Stimulated activated CD8-positive, alpha-beta memory T cell treated with anti-CD3 and anti-CD28 coated beads, Interleukin-7, amount 100 ng/mL, for 4 hours (primary cell): ENCODE measurements around the gene C11orf21.

Source experiments
- DNase-seq, 2 donors: peaks; one replicate each; pipeline ENCODE4 v3.0.0-alpha.2; 2020; ENCODE audit warnings: low read depth in 2 of 2

The C11orf21 gene

GRCh38 chr11:2271327-2272227, 30.1 kb downstream of the C11orf21 start:
- DNase-seq = no peak

DNA sequence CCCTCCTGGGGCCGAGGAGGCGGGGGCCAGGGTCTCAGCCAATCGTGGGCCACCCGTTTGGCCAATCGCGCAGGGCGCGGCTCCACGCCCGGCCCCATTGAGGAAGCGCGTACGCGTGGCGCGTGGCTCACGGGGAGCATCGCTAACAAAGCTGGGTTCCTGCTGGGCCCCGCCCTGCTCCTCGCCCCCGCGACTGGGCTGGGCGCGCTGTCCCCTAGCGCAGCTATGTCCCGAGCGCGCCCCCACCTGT, 30.7 kb downstream of the C11orf21 start:
- peak; percentile 48 to 78 for DNase-seq

DNA sequence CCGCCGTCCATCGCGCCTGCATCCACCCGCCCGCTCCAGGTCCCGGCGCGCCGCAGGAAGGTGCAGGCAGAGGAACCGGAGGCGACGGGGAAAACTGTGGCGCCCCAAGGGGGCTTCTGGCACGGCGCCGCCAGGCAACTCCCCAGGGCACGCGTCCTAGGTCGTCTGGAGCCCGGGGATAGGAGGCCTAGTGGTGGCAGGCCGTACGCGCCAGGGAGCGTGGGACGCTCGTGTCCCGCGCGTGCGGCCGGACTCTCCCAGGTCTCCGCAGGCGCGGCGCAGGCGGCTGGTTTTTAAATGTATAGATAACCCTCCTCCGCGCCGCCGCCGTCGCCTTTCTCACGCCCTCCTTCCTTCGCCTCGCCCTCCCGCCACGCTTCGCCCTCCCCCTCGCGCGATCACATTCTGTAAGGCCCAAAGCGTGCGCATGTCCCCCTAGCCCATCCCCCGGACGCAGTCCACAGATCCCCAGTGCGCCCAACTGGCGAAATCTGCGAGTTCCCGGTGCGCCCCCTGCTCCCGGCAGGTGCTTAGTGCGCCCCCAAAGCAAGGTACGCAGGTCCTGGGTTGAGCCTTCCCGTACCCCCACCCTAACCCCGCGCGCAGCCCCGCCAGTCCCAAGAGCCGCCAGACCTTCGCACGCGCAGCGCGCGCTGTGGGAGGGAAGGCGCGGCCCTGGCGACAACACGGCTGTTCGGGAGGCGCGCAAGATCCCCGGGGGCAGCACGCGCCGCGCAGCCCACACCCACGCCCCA, 31.2 kb downstream of the C11orf21 start, which contains the start of gene ASCL2:
Gene ASCL2 (minus strand): TSS at position 267 of the 755 bp plus-strand sequence. CDS start 256 bp downstream, at position 11.
- DNase-seq = no peak

DNA sequence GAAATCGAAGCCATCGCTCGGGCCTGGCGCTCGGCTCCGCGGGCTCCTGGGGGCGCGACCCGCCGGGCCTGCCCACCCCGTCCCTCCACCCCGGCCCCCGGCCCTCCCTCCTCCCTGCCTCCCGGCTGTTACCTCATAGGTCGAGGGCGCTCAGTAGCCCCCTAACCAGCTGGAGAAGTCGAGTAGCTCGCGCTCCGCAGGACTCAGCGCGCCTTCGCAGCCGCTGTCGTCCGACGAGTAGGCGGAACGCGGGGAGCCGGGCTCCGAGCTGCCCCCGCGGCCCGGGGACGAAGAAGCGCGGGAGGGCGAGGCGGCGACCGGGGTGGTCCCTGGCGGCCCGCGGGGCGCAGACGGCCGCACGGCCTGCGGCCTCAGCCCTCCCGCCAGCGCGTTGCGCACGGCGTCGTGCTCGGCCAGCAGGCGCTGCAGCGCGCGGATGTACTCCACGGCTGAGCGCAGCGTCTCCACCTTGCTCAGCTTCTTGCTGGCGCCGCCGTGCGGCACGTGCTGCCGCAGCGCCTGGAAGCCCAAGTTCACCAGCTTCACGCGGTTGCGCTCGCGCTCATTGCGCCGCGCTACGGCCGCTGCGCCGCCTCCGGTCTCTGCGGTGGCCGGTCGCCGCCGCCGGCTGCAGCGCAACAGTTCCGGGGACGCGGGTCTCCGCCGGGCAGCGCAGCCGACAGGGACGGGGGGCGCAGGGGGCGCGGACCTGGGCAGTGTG, 32.0 kb downstream of the C11orf21 start:
- DNase-seq = peak in 1 of 2 donors; percentile 35

- peak; percentile 76 to 88 for DNase-seq
These were observed 32.8 kb downstream of the C11orf21 start for GRCh38 chr11:2268729-2269600.

DNA sequence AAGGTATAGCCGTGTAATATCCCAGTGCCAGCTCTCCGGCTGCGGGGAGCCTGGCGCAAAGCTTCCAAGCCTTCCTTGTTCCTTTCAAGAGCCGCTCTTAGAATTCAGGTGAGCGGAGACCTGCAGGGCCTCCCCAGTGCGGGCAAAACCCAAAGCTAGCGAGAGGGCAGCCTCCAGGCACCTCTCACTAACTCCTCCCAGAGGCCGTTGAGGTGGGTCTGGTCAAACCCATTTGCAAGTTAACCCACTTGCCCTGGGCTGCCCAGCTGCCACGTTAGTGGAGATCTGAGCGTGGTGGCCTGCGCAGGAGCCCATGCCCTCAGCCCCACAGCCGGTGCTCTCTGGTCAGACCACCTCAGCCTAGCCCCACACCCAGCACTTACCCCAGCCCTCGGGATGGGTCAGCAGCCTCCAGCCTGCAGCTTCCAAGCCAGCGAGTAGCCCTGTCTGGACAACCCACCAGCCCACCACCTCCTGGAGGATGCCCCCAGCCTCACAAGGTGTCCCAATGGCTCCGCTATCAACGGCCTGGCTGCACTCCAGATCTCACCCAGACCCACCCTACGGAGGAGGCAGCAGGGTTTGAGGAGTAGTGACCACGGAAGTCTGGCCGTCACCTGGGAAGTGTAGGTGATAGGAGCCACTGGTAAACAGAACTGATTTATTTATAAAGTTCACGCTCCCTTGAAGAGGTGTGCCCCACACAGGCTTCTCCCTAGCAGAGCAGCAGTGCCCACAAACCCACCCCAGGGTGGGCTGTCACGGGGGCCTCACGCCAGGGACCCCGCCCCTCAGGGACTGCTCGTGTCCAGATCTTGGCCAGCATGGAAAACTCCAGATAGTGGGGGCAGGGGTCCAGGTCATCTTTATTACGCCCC, 33.6 kb downstream of the C11orf21 start:
- no peak for DNase-seq

DNA sequence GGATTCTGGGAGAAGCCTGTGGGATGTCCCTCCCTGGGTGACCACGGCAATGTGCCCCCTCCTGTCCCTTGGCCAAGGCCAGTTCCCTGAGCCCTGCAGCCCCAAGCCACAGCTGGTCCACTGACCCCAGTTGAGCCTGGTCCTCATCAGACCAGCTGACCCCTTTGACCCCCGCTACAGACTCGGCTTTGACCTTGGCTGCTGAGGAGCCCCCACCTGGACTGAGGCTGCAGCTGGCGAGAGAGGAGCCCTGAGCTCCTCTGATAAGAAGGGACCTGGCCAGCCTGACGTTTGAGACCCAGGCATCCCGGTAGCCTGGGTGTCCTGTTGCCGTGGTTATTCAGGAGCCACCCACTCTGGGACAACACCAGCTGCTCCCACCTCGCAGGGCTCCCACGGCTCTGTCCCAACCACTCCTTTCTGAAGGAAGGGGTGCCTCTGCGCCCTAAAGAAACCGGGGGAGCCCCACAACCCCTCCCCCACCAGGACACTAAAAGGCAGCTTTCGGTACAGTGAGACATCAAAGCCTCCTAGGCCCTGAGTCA, 34.3 kb downstream of the C11orf21 start:
- DNase-seq = no peak

DNA sequence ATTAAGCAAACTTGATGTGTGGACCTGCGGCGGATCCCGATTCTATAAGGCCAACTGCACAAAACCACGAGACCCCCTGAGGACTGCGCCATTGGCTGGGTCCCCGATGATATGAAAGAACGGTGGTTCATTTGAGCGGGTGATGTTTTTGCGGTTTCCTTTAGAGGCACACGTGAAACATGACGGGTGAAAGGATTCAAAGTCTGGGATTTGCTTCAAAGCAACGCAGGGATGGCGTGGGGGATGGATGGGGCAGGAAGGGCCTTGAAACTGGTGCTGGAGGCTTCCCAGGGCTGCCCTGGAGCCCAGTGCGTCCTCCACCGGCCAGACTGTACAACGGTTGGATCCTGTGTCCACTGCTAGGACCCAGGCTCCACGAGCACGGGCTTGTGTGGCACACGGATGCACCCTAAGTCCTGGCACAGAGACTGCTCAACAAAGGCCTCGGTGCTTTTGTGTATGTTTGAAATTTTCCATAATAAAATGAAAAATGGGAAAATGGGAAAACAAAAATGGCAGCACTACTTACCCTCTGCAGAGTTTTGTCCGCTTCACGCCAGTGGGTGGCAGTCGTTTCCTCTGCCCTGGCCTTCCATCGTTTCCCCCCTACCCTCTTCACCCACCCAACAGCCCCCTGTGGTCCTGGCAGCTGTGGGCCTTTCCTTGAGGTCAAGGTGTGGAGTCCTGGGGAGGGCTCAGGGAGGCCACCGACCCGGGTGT, 35.0 kb downstream of the C11orf21 start:
- no peak for DNase-seq

- DNase-seq = no peak
These were observed 35.7 kb downstream of the C11orf21 start for GRCh38 chr11:2265854-2266585.

DNA sequence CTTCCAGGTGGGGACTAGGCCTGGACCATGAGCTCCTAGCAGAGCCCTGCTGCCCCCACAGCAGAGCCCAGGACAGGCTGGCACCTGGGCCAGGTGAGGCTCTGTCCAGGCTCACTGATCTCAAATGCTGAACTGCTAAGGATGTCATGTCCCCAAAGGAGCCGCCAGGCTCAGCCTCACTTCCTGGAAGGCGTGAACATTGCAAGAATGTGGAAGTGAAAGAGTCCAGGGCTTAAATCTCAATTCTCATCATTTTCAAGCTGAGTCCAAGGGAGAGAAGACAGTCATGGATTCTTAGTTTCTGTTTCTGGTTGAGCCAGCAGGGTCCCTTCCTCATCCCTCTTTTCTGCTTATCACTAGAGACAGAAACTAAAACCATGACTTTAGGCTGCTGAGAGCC, 36.3 kb downstream of the C11orf21 start:
- DNase-seq = no peak

GRCh38 chr11:2264366-2265053, 37.2 kb downstream of the C11orf21 start:
- DNase-seq = no peak

- no peak for DNase-seq
These were observed 37.9 kb downstream of the C11orf21 start for GRCh38 chr11:2263724-2264360.

DNA sequence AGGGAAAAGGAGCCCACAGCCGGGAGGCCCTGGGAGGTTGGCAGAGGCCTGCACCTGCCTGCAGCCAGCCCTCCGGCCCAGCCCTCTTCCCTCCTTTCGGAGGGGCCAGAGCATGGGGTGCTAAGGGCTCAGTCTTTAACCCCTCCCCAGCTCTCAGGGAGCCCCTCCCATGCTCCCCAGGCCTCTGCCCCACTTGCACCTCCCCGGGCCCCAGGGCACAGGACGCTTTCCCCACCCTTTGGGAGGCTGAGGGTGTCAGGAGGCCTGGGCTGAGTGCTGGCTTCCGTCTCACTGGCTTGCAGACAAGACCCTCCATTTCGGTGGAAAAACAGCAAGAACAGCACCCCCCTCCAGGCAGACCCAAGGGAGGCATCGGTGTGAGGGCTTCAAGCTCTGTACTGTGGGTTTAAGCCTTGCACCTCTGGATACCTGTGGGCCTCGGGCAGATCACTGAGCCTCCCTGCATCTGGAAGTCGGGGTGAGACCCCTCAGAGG, 38.6 kb downstream of the C11orf21 start:
- DNase-seq = no peak

- no peak for DNase-seq
These were observed 39.2 kb downstream of the C11orf21 start for GRCh38 chr11:2262301-2263070.

GRCh38 chr11:2261436-2262230, 40.1 kb downstream of the C11orf21 start:
- no peak for DNase-seq
